Measurements from ENCODE around the gene SLC34A3. TPM values are rescaled to one million over a fixed set of nuclear protein-coding genes. Genes with fewer than 3 reads are reported as not detected.
"Not testable (repeated sequence)": the region's sequence is repeated elsewhere in the genome, so short reads cannot be mapped to it uniquely, and the experiment has no call there.

SLC34A3 gene
- total RNA-seq, 2 donors from 2014 or later, result not detected

DNA sequence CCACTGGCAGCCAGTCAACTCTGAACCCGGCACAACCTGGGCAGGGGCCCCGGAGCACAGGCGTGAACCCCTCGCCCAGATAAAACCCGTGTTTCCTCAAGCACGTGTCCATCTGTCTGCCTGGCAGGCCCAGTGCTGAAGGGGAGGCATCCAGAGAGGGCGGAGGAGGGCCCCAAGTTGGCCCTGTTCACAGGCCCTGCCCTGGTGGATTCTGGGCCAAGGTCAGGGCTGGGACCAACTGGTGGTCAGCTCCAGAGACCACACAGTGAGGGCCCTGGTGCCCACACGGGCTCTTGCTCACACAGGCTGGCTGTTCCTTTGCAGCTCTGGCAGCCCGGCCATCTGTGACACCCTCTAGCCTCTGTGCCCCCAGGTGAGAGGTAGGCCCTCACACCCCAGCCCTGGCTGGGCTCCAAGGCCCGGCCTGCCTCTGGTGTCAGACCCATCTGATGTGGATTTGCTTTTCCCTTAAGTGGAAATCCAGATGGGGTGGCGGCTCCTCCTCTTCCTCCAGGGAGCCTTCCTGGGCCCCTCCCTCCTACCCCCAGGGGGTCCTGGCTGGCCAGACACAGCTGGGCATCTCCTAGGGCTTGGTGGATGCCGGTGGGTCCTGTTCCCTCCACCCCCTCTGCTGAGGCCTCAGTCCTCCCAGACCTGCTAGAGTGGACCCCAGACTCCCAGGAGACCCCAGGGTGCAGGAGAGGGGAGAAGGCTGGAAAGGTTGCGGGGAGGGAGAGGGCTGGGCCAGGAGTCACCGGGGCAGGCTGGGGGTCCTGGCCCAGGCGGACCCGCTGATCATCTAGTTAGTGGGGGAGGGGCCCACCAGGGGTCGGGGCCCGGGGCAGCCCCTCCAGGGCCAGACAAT lies 19.9 kb downstream of the SLC34A3 start:
- intact Hi-C loops (cut with DNase I), result no loop called here
- DNase-seq (ENCODE audit: low spot score), result no peak

DNA sequence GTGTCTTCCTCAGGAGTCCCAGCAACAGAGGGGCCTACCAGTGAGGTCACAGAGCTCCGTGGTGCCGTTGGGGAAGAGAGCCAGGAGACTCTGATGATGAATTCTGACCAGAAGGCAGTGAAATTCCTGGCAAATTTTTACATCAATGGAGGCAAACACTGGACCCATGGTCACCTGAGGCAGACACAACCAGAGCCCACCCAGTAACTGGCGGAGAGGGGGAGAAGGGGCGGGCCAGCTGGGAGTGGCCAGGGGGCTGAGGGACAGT lies 20.4 kb downstream of the SLC34A3 start, which contains the start of gene STPG3:
Gene STPG3, plus strand, starts transcription at position 93 of the 268 bp plus-strand sequence. Its CDS starts 1 bp downstream, at position 94.
- no peak for DNase-seq (ENCODE audit: low spot score)
- intact Hi-C loops (cut with DNase I), result no loop called here

DNA sequence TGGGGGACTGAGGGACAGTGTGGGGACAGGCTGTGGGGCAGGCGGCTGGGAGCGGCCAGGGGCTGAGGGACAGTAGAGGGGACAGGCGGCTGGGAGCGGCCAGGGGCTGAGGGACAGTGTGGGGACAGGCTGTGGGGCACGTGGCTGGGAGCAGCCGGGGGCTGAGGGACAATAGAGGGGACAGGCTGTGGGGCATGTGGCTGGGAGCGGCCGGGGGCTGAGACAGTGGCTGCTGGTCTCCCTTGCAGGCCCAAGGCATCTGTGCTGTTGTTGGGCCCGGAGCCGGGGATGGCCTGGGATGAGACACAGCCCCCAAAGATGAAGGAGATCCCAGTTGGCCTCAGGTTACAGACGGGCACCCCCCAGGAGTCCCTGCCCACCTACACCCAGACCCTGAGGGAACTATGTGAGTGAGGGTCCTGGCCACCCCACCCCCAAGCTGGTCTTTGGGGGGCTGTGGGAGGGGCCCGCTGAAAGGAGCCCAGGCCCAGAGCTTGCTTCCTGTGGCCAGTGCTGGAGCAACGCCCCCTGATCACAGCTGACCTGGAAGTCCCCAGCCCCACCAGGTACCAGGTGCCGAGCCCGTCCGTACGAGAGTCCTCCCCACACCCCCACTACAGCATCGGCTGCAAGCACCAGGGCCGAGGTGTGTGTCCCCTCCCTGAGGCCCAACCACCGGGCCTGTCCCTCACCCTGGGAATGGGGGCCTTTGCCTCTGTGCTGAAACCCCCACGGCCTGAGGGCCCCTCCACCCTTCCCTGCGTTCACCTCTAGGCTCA lies 21.0 kb downstream of the SLC34A3 start:
- no peak for DNase-seq (ENCODE audit: low spot score)
- intact Hi-C loops (cut with DNase I), result no loop called here

DNA sequence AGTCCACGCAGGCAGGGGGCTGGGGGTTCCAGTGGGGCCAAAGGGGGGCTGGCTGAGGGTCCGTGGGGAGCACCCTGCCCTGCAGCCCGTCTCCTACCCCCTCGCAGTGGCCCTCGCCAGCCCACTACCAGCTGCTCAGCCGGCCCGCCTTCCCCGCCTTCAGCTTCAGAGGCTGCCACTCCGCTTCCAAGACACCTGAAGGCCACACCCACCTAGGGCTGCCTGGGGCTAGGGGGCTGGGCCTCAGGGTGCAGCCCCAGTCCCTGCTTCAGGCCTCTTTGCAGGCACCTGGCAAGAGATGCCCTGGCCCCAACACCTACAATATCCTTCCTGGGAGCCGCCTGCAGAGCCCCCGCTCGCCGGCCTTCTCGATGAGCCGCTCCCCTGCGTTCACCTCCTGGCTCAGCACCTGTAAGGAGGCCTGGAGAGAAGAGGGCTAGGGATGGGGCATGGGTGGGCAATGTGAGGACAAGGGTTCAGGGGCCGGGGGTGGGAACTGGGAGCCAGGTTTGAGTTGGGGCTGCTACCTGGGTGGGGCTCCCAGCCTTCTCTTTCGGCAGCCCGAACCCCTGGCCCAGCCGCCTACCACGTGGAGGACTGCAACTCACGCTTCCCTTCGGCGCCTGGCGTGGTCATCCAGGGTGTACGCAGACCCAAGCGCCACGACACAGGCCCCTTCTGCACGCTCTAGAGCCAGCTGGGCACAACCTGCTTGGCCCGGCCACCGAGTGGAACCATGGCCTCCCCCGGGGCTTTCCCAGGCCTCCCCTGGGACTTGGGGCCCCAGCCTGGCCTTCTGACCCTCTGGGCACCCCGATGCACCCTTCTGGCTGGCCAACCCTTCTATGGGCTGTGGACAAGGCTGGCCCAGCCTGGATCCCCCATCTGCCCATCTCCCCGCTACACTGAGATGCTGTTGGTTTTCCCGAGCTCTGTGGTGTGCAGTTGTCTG lies 22.1 kb downstream of the SLC34A3 start:
- intact Hi-C loops (cut with DNase I), result no loop called here
- no peak for DNase-seq (ENCODE audit: low spot score)

DNA sequence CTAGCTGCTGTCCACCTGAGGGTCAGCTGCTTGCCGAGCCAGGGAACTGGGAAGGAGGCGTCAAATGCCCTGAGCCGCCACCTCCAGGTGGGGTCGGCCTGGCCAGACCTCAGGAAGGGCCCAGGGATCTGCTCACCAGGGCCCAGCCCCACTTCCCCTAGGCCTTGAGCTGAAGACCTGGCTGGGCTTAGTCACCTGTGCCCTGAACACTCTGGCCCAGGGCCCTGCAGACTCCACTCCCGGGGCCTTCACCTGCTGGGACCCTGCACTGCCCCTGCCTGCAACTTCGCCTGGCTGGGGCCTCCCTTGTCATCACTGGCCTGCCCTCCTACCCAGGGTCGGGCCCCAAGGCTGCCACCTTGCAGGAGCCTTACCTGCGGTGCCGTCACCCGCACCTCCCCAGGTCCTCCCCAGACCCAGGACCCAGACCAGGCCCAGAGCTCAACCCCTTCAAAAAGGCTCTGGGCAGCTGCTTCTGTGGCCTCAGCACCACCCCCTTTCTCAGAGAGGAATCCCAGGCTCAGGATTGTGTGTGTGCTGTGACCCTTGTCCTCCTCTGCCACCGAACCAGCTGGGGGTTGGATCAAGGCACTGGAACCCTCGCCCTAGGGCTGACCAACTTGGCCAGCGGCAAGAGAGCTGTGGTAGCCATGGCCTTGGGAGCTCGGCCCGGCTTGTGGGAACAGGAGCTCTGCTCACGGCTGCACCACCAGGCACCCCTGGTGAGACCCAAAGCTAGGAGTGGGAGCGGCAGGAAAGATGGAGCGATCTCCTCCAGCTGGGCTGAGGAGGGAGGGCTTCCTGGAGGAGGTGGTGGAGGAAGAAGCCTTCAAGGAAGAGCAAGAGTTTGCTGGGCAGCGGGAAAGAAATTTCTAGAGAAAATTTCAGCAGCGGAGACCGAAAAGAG lies 23.3 kb downstream of the SLC34A3 start:
- intact Hi-C loops (cut with DNase I), result no loop called here

DNA sequence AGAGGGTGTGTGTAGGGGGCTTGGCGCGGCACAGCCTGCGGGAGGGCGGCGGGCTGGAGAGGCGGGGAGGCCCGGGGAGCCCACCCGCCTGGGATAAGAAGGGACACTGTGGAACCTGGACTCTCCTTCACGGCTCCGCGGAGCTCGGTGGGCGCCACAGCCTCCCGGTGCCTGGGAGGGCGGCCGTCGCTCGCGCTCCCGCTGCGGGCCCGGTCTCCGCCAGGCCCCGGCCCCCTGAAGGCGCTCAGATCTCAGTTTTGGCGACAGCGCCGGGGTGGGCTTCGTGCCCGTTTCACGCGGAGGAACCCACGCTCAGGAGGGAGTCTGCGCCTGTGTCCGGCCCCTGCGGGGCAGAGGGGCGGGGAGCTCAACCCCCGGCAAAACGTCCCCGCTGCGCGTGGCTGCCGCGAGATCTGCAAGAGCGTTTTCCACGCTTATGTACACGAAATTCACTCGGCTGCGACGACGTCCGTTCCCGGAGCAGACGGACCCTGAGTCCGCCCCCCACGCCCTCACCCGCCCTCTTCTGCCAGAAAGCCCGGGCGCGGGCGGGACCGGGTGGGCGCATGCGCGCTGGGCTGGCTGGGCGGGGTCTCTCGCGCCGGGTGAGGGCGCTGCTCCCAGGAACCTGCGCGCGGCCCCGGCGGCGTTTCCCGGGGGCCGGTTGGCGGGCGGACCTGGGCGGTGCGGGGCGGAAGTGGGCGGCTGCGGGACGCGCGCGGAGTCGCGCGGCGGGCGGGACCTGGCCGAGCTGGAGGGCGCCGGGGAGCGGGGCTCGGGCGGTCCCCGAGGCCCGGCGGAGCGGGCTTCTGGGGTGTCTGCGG lies 24.1 kb downstream of the SLC34A3 start, which contains the start of gene NELFB:
Gene NELFB, plus strand, starts transcription at position 704 of the 824 bp plus-strand sequence.
- intact Hi-C loops (cut with DNase I), result no loop called here
- DNase-seq (ENCODE audit: low spot score), result peak; percentile 98

More for the DNA sequence above, 23.3 kb downstream of the SLC34A3 start:
- no peak for DNase-seq (ENCODE audit: low spot score)

DNA sequence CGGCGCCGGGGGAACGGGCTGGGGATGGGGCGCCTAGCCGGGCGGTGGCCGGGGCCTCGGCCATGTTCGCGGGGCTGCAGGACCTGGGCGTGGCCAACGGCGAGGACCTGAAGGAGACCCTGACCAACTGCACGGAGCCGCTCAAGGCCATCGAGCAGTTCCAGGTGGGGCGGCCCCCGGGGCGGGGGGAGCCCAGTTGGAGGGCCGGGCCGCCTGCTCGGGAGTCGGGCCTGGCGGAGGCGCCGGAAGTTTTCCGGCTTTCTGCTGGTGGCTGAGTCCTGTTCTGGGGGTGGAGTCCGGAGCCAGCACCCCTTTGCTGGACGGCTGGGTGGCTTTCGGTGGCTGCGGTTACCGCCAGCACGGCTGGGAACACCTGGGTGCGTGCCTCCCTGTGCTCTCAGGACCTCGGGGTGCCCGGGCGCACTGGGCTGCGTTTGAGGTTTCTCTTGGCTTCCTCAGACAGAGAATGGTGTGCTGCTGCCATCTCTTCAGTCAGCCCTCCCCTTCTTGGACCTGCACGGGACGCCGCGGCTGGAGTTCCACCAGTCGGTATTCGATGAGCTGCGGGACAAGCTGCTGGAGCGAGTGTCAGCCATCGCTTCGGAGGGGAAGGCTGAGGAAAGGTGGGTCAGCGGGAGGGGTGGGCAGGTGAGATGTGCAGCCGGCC lies 24.9 kb downstream of the SLC34A3 start:
- no peak for DNase-seq (ENCODE audit: low spot score)
- intact Hi-C loops (cut with DNase I), result no loop called here

DNA sequence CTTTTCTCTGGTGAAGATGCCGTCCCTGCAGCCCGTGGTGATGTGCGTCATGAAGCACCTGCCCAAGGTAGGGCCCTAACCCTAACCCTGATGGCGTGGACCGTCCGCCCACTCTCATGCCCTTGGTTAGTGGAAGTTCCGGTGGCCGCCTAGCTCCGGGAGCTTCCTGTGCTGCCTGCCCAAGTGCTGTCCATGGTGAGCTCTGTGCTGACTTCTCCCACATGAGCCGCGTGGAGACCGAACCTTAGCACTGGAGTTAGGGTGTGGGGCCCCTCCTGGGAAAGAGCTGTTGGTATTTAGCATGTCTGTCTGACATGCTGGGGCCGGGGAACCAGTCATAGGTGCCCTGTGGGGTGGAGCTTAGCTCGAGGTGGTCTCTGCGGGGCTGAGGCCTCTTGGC lies 25.7 kb downstream of the SLC34A3 start:
- DNase-seq (ENCODE audit: low spot score), result no peak
- intact Hi-C loops (cut with DNase I), result no loop called here

DNA sequence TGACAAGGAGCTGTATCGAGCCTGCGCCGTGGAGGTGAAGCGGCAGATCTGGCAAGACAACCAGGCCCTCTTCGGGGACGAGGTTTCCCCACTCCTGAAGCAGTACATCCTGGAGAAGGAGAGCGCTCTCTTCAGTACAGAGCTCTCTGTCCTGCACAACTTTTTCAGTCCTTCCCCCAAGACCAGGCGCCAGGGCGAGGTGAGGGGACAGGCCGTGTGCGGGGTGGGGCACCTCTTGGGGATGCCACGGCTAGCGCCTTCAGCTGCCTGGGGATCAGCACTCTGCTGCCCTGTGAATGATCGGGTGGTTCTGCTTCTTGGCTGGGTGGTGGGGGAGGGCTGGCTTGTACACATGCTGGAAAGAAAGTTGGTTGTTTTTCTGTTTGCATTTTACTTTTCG lies 26.2 kb downstream of the SLC34A3 start:
- intact Hi-C loops (cut with DNase I), result loop anchor here in 1 of 2 donors (1.0 kb wide), 1 partner anchor 28 kb away; no protein-coding TSS in a partner anchor
- DNase-seq (ENCODE audit: low spot score), result no peak

DNA sequence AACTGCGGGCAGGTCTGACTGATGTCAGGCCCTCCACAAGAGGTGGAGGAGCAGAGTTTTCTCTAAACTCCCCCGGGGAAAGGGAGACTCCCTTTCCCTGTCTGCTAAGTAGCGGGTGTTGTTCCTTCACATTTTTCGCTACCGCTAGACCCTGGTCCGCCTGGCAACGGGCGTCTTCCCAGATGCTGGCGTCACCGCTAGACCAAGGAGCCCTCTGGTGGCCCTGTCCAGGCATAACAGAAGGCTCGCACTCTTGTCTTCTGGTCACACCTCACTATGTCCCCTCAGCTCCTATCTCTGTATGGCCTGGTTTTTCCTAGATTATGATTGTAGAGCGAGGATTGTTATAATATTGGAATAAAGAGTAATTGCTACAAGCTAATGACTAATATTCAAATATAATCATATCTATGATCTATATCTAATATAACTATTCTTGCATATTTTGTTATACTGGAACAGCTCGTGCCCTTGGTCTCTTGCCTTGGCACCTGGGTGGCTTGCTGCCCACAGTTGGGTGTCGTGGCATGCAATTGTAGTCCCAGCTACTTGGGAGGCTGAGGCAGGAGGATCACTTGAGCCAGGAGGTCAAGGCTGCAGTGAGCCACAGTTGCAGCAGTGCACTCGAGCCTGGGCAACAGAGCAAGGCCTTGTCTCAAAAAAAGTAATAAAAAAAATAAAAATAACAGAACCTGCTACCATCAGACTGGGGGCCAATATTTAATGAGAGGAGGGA lies 31.6 kb downstream of the SLC34A3 start:
- DNase-seq (ENCODE audit: low spot score); intact Hi-C loops (cut with DNase I): not testable (repeated sequence)

DNA sequence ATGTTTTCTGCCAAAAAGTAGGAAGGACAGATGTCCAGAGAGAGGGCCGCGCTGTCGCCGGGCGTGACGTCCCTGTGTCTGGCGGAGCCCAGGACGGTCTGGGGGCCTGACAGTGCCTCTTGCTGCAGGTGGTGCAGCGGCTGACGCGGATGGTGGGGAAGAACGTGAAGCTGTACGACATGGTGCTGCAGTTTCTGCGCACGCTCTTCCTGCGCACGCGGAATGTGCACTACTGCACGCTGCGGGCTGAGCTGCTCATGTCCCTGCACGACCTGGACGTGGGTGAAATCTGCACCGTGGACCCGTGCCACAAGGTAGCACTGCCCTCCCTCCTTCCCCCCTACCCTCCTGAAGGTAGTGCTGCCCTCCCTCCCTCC lies 32.2 kb downstream of the SLC34A3 start:
- intact Hi-C loops (cut with DNase I), result no loop called here
- DNase-seq (ENCODE audit: low spot score), result no peak

DNA sequence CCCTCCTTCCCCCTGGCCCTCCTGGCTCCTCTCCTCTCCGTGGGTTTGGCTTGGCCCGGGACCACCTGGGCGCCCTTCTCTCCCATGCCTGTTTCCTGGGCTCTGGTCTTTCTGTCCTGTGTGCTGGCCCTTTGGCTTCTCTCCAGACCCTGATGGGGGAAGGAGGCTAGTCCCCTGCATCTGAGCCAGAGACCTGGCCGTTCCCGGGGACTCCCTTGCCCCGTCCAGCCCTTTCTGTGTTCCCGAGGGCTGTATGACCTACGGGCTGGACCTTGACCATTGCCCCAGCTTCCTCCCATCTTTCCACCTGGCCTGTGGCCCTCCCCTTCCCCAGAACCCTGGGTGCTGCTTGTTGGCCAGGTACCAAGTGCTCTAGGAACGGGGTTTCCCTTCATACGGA lies 32.8 kb downstream of the SLC34A3 start:
- DNase-seq (ENCODE audit: low spot score), result no peak
- intact Hi-C loops (cut with DNase I), result no loop called here

DNA sequence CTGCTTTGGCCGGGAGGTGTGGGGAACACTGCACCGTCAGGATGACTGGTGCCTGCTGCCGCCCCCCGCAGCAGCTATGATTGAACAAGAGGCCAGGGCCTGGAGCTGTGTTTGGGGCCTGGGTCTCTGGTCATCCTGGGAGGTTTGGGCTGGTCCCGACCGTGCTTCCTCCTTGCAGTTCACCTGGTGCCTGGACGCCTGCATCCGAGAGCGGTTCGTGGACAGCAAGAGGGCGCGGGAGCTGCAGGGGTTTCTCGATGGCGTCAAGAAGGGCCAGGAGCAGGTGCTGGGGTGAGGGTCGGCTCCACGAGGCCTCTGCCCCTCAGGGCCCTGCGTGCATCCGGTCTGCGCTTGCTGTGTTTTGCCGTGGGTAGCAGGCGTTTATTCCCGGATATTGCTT lies 33.4 kb downstream of the SLC34A3 start:
- no peak for DNase-seq (ENCODE audit: low spot score)
- intact Hi-C loops (cut with DNase I), result no loop called here

DNA sequence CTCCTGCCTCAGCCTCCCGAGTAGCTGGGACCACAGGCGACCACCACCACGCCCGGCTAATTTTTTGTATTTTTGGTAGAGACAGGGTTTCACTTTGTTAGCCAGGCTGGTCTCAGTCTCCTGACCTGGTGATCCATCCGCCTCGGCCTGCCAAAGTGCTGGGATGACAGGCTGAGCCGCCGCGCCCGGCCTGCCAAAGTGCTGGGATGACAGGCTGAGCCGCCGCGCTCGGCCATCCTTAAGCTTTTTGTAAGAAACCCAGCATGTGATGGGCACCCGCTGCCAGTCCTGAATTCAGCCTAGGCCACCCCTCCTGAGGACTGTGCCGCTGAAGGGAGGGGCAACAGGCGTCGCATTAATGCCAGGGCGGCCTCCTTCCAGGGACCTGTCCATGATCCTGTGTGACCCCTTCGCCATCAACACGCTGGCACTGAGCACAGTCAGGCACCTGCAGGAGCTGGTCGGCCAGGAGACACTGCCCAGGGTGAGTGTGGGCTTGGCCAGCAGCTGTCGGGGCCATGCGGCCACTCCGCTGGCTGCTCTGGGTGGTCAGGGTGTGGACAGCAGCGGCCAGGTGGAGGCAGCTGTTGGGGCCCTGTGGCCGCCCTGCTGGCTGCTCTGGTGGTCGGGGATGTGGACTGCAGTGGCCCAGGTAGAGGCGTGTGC lies 34.9 kb downstream of the SLC34A3 start:
- peak; percentile 74 for DNase-seq (ENCODE audit: low spot score)
- intact Hi-C loops (cut with DNase I), result no loop called here

DNA sequence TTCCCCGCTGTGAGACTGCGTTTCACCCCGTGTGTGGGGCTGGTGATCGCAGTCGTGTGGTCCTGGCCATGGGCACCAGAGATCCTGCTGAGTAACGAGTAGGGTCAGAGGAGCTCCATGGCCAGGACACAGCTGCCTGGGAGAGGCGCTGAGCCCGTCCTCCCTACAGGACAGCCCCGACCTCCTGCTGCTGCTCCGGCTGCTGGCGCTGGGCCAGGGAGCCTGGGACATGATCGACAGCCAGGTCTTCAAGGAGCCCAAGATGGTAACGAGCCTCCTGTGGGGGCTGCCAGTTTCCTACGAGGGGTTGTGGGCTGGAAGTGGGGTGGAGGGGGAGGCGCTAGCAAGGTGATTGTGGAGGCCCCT lies 35.4 kb downstream of the SLC34A3 start:
- no peak for DNase-seq (ENCODE audit: low spot score)
- intact Hi-C loops (cut with DNase I), result no loop called here
